HFF-Myc (cell line): ENCODE measurements around the gene TNNC1.

Source experiments
- DNase-seq: peaks from one replicate; pipeline ENCODE4 v3.0.0-alpha.2; 2011; ENCODE audit warnings: low read depth; ENCODE audit errors: extremely low read depth
- H3K4me3 ChIP-seq: replicated peaks from 2 replicates; pipeline ENCODE4 v1.5.1; 2011; ENCODE audit warnings: low read depth, mild to moderate bottlenecking, control low read depth, low read length
- CTCF ChIP-seq: IDR thresholded peaks from 2 replicates; pipeline ENCODE4 v1.5.1; 2012; ENCODE audit warnings: mild to moderate bottlenecking, low read depth, low read length, control low read depth; ENCODE audit errors: missing control alignments

The TNNC1 gene

GRCh38 chr3:52451237-52452083 is 2.4 kb downstream of the TNNC1 start:
- no peak overlapping the region for H3K4me3 ChIP-seq
- no peak for DNase-seq
- TF ChIP-seq CTCF, result no peak

GRCh38 chr3:52450489-52451236 is 3.2 kb downstream of the TNNC1 start:
- no peak for DNase-seq
- no peak for TF ChIP-seq CTCF
- no peak overlapping the region for H3K4me3 ChIP-seq

- no peak for DNase-seq
- H3K4me3 ChIP-seq, result no peak overlapping the region
- TF ChIP-seq CTCF, result no peak
Measured at GRCh38 chr3:52447512-52448355, 6.1 kb downstream of the TNNC1 start.

GRCh38 chr3:52446631-52447511 is 7.0 kb downstream of the TNNC1 start:
- DNase-seq, result no peak
- H3K4me3 ChIP-seq, result no peak overlapping the region
- peak; percentile 100 for TF ChIP-seq CTCF

- DNase-seq, result no peak
- TF ChIP-seq CTCF, result no peak
- no peak overlapping the region for H3K4me3 ChIP-seq
Measured at GRCh38 chr3:52446042-52446441, 7.8 kb downstream of the TNNC1 start.
